ENCODE data around the gene RAB10.
"Not testable (repeated sequence)": the region's sequence is repeated elsewhere in the genome, so short reads cannot be mapped to it uniquely, and the experiment has no call there.

DNA sequence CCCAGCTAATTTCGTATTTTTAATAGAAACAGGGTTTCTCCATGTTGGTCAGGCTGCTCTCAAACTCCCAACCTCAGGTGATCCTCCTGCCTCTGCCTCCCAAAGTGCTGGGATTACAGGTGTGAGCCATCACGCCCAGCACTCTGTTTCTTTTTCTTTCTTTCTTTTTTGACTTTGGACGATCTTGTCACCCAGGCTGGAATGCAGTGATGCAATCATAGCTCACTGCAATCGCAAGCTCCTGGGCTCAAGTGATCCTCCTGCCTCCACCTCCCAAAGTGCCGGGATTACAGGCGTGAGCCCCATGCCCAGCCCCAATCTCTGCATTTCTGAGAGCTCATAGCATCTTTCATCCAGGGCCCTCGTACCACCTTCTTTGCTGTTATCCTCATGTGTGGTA, 34.5 kb upstream of the RAB10 start:
- TF ChIP-seq POLR2A, CTCF (IDR thresholded peaks at IDR 0.05): not testable (repeated sequence)

All from stomach (tissue), 4 donors.